ENCODE data around the gene ACVR2A.

The ACVR2A gene

DNA sequence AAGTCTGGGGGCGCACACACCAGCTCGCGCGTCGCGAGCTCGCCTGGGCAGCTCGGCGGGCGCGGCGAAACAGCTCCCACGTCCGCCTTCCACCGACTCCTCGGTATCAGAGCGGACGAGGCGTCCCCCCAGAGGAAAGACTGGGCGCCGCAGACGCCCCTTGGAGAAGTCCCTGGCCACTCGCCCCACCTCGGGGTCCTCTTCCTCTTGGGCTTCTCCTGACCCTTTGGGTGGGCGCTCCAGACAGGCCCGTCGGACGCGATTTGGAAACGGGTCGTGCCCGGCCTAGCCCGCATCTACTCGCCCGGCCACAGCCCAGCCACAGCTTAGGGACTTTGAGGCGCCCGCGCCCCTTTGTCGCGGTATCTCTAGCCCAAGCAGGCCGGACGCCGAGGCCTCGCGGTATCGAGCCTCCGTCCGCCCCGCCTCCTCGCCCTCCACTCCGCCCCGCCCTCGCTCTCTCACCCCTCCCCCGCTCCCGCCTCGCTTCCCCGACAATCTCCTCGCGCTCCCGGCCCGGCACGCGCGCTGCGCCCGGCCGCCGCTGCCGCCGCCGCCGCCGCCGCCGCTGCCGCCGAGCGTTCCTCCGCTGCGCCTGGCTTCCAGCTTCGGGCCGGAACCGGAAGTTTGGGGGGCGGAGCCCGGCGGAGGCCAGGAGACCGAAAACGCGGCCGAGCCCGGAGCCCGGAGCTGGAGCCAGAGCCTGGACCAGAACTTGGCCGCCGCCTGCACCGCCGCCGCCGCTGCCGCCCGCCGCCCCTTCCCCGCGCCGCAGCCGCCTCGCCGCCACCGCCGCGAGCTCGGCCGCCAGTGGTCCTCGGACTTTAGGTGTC is 749 bp upstream of the ACVR2A start:
- peak; percentile 94 for DNase-seq (ENCODE audit: low read depth)
- TF ChIP-seq, protein P1, sequence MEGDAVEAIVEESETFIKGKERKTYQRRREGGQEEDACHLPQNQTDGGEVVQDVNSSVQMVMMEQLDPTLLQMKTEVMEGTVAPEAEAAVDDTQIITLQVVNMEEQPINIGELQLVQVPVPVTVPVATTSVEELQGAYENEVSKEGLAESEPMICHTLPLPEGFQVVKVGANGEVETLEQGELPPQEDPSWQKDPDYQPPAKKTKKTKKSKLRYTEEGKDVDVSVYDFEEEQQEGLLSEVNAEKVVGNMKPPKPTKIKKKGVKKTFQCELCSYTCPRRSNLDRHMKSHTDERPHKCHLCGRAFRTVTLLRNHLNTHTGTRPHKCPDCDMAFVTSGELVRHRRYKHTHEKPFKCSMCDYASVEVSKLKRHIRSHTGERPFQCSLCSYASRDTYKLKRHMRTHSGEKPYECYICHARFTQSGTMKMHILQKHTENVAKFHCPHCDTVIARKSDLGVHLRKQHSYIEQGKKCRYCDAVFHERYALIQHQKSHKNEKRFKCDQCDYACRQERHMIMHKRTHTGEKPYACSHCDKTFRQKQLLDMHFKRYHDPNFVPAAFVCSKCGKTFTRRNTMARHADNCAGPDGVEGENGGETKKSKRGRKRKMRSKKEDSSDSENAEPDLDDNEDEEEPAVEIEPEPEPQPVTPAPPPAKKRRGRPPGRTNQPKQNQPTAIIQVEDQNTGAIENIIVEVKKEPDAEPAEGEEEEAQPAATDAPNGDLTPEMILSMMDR (IDR thresholded peaks at IDR 0.05; ENCODE audit: insufficient read depth, low read depth, low read length, missing control alignments): no peak

DNA sequence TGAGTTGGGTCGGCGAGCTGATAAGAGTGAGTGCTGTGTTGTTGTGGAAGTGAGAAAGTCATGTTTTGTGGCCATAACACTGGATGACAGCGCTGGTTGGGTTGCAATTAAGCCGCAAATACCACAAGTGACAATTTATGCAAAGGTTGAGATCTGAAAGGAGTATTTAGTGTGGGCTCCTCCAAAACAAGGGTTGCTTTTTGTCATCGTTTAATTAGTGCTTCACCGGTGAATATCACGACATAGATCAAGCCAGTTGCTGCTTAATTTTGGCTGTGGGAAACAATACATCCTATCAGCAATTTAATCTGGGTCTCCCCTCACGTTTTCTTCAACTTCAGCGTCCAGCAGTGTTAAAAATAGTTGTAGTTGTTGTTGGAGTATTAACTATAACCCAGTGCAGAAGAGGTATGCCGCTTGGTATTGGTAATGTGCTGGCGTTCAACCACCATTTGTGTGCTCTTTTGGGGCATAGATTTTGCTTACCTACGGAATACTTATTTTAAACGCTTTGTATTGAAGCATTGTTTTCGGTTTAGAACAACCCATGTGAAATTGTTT is 662 bp downstream of the ACVR2A start:
- peak overlapping the region; percentile 84 for H3K4me3 ChIP-seq (ENCODE audit: low read length)
- peak; percentile 33 for DNase-seq (ENCODE audit: low read depth)
- TF ChIP-seq, protein P1 (IDR thresholded peaks at IDR 0.05; ENCODE audit: insufficient read depth, low read depth, low read length, missing control alignments): no peak

More for the DNA sequence above, 749 bp upstream of the ACVR2A start:
- peak overlapping the region; percentile 84 for H3K4me3 ChIP-seq (ENCODE audit: low read length)

DNA sequence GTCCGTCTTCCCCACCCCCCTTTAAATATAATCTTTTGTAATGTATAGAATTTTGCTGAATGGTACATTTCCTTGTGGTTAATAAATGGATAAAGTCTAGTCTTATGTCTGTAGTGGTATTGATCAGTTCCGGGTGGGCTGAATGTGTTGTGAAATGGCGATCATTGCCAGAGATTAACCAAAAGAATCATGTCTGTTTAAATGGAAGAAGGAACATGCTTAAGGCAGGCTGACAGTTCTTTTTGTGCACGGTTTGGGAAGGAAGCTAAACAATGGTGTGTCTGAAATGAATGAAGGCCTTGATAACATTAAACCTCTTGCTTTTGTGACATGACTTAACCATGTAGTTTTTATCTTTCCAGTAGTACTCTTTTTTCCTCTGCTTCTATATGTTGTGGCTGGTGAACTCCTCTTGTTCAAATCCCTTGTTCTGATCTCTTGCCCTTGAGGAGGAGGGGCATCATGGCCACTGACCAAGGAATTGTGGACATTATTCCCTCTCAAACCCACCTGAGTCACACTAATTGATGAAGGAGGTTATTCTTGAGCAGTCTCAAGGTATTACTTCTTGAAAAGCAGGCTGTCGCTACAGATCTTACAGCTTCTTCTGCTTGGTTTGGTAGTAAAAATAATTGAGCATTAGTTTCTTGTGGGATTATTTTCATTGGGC is 1.7 kb downstream of the ACVR2A start:
- DNase-seq (ENCODE audit: low read depth): peak; percentile 19
- H3K4me3 ChIP-seq (ENCODE audit: low read length): peak overlapping the region; percentile 84
- TF ChIP-seq, protein P1 (IDR thresholded peaks at IDR 0.05; ENCODE audit: insufficient read depth, low read depth, low read length, missing control alignments): no peak

DNA sequence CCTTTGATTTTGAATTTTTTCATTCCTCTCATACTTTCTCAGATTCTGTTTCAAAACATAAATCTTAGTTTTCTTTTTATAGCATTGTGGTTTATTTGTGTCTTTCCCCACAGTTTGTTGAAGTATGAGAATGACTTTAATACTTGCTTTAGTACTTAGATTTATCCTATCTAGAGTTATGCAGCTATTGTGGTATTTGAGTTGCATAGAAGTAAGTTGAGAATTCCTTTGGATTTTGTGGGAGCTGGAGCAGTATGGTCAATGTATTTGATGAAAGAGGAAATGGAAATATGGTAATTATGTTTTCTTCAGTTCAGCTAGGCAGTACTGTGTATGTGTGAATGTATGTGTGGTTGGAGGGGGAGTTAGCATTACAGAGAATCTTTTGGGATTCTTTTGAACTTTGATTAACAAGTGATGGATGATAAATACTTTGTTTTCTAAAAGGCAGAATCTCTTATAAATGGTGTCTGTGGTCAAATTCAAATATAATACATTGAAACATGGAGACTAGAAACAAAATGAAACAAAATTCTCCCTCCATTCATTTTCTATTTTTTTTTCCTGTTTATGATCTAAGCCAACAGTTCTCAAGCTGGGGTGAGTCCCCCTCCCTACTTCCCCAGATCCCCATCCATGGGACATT is 3.0 kb downstream of the ACVR2A start:
- DNase-seq (ENCODE audit: low read depth): no peak
- TF ChIP-seq, protein P1 (IDR thresholded peaks at IDR 0.05; ENCODE audit: insufficient read depth, low read depth, low read length, missing control alignments): no peak
- no peak overlapping the region for H3K4me3 ChIP-seq (ENCODE audit: low read length)

DNA sequence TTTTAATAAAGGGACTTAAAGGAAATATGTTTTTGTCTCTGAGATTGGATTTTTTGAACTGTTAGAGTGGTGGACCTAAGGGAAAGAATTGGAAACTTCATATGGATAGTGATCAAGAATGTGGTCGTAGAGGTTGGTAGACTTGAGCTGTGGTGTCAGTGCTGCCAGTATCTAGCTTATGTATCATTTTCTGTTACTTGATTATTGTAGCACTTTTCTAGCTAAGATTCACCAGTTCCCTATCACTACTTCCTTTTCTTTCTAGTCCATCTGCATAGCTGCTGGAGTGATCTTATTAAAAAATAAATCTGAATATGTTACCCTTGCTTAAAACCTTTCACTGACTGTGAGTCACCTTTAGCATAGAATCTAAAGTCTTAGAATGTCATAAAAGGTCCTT is 6.0 kb downstream of the ACVR2A start:
- H3K4me3 ChIP-seq (ENCODE audit: low read length): no peak overlapping the region
- TF ChIP-seq, protein P1 (IDR thresholded peaks at IDR 0.05; ENCODE audit: insufficient read depth, low read depth, low read length, missing control alignments): no peak
- no peak for DNase-seq (ENCODE audit: low read depth)

DNA sequence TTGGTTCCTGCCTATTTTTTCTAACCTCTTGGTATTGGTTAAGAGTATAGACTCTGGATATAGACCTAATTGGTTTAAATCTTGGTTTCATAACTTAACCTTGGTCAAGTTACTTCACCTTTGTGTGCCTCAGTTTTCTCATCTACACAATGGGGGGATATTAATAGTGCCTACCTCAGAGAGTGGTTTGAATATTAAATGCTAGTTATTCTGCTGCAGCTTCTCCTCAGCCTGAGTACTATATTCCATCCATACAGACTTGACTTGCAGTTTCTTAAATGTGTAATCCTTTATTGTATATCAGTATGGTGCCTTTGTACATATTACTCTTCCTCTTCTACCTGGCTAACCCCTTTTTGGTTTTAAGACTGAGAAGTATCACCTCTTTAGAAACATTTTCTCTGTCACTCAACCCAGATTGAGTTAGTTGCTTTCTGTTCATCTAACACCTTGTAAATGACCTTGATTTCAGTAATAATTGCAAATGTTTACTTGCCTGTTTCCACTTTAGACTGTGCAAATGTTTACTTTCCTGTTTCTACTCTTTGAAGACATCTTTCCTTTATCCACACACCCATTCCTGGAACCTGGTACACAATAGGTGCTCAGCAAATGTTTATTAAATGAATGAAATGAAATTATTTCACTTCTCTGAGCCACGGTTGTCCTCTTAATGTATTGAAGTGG is 6.6 kb downstream of the ACVR2A start:
- no peak for DNase-seq (ENCODE audit: low read depth)
- TF ChIP-seq, protein P1 (IDR thresholded peaks at IDR 0.05; ENCODE audit: insufficient read depth, low read depth, low read length, missing control alignments): no peak
- H3K4me3 ChIP-seq (ENCODE audit: low read length): no peak overlapping the region

Data from epithelial cell of esophagus (primary cell).